Smooth muscle cell (in vitro differentiated cells): ENCODE measurements around the gene TMIGD1. TPM values are rescaled to one million over a fixed set of nuclear protein-coding genes. Genes with fewer than 3 reads are reported as not detected.

ENCODE experiments used
- DNase-seq: peaks from one replicate; lab custom pipeline; 2025; ENCODE audit not compliant: unreplicated experiment; lab: John Stamatoyannopoulos, UW
- H2AFZ ChIP-seq: fragments of 200-600 bp; sonication (generic); 2 replicates; pipeline ENCODE4 v1.6.0; 2016; ENCODE audit warnings: antibody characterized with exemption, low read depth, mild to moderate bottlenecking
- H3F3A ChIP-seq: fragments of 200-600 bp; sonication (generic); 2 replicates; pipeline ENCODE4 v1.6.0; 2017; ENCODE audit warnings: antibody characterized with exemption, low read depth
- H3K27ac ChIP-seq: fragments of 200-600 bp; sonication (generic); 2 replicates; pipeline ENCODE4 v1.5.1; 2016; ENCODE audit warnings: low read depth, mild to moderate bottlenecking
- H3K27me3 ChIP-seq: fragments of 200-600 bp; sonication (generic); 2 replicates; pipeline ENCODE4 v1.6.1; 2016; ENCODE audit warnings: low read depth, mild to moderate bottlenecking
- H3K36me3 ChIP-seq: fragments of 200-600 bp; sonication (generic); 2 replicates; pipeline ENCODE4 v1.5.1; 2016; ENCODE audit warnings: low read depth
- H3K4me1 ChIP-seq: fragments of 200-600 bp; sonication (generic); 2 replicates; pipeline ENCODE4 v1.5.1; 2016; ENCODE audit warnings: low read depth
- H3K4me2 ChIP-seq: fragments of 200-600 bp; sonication (generic); 2 replicates; pipeline ENCODE4 v1.6.0; 2016; ENCODE audit warnings: mild to moderate bottlenecking
- H3K4me3 ChIP-seq: fragments of 200-600 bp; sonication (generic); 2 replicates; pipeline ENCODE4 v1.5.1; 2016; ENCODE audit warnings: mild to moderate bottlenecking
- H3K79me2 ChIP-seq: fragments of 200-600 bp; sonication (generic); 2 replicates; pipeline ENCODE4 v1.6.0; 2016; ENCODE audit warnings: low read depth, mild to moderate bottlenecking
- H3K9ac ChIP-seq: fragments of 200-600 bp; sonication (generic); 2 replicates; pipeline ENCODE4 v1.6.0; 2016; ENCODE audit warnings: low read depth
- H3K9me3 ChIP-seq: fragments of 200-600 bp; sonication (generic); replicated peaks from 2 replicates; pipeline ENCODE4 v1.5.1; 2016; ENCODE audit warnings: low read depth
- H4K20me1 ChIP-seq: fragments of 200-600 bp; sonication (generic); 2 replicates; pipeline ENCODE4 v1.6.0; 2016; ENCODE audit warnings: low read depth
- WGBS: methylation state at CpG from one replicate; pipeline ENCODE4 v1.1.7; 2016; ENCODE audit warnings: low lambda C conversion rate; 5-methylcytosine and 5-hydroxymethylcytosine counted together
- polyA plus RNA-seq: library from polyadenylated mRNA; unstranded; fragments of >200 nt; fragmentation: Nextera tagmentation; extraction: Ambion mirVana; gene quantifications from 2 replicates; pipeline ENCODE4 v1.2.1, GENCODE V29; 2016
- total RNA-seq: library from RNA; depleted of rRNA; stranded (reverse); fragments of >200 nt; gene quantifications from 2 replicates; pipeline ENCODE4 v1.2.3, GENCODE V29; 2014
- TF ChIP-seq, protein P1 (sequence below): fragments of 200-600 bp; sonication (generic); IDR thresholded peaks from 2 replicates; pipeline ENCODE4 v1.5.1; 2017; ENCODE audit warnings: borderline replicate concordance, mild to moderate bottlenecking, antibody characterized with exemption; ENCODE audit not compliant: insufficient read depth, poor library complexity, severe bottlenecking

Gene TMIGD1
- total and polyA plus RNA-seq, 2 experiments from 2014 or later, result not detected

DNA sequence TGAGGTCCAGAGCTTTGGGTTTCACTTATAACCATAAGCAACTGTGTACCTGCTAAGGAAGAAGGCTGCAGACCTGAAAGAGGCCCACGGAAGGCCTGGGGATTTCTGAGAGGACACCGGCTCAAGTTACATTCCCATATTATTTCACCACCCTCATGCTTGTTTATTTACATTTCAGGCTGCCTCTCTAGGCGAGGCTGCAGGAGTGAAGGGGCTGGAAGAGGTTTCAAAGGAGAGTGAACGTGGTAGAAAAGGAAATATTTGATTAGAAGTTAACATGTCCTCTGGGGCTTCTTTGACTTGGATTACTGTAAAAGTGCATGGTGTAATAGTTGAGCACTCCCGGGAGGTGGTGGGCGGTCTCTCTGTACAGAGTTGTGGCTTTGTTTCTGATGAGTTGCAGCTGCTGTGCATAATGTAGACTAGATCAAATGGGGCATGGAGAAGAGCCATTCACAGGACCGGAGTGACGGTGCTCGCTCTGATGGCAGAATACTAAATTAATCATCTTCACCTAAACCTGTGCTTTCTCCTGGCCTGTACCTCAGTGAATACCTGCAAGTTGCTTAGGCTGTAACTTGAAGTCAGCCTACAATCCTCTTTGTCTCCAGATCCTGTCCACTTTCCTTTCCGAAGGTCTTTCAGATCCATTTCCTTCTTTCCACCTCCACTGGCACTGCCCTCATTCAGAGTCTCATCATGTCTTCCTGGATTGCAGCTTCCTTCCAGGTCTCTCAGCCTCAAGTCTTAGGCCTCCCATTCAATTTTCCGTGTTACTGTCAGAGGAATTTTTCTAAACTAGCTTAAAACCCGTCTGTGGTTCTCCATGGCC, 43.0 kb upstream of the TMIGD1 start:
- Histone ChIP-seq H3F3A (peaks cover 9% of the 10 kb centered on the region), H3K27ac (no peak overlapping the region), H3K9me3 (no peaks in the 10 kb centered on the region), H2AFZ (peak overlapping the region; percentile 46), H4K20me1 (peaks cover 21% of the 10 kb centered on the region), H3K36me3 (no peaks in the 10 kb centered on the region), H3K4me1 (peaks cover 33% of the 10 kb centered on the region), H3K4me2 (peak overlapping the region; percentile 42), H3K27me3 (no peaks in the 10 kb centered on the region), H3K9ac (no peak overlapping the region), H3K79me2 (peaks cover 22% of the 10 kb centered on the region), H3K4me3 (no peak overlapping the region)
- WGBS, result 34% methylated on average over 12 of the region's 12 CpGs
- TF ChIP-seq, protein P1, sequence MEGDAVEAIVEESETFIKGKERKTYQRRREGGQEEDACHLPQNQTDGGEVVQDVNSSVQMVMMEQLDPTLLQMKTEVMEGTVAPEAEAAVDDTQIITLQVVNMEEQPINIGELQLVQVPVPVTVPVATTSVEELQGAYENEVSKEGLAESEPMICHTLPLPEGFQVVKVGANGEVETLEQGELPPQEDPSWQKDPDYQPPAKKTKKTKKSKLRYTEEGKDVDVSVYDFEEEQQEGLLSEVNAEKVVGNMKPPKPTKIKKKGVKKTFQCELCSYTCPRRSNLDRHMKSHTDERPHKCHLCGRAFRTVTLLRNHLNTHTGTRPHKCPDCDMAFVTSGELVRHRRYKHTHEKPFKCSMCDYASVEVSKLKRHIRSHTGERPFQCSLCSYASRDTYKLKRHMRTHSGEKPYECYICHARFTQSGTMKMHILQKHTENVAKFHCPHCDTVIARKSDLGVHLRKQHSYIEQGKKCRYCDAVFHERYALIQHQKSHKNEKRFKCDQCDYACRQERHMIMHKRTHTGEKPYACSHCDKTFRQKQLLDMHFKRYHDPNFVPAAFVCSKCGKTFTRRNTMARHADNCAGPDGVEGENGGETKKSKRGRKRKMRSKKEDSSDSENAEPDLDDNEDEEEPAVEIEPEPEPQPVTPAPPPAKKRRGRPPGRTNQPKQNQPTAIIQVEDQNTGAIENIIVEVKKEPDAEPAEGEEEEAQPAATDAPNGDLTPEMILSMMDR, result no peak
- no peak for DNase-seq

DNA sequence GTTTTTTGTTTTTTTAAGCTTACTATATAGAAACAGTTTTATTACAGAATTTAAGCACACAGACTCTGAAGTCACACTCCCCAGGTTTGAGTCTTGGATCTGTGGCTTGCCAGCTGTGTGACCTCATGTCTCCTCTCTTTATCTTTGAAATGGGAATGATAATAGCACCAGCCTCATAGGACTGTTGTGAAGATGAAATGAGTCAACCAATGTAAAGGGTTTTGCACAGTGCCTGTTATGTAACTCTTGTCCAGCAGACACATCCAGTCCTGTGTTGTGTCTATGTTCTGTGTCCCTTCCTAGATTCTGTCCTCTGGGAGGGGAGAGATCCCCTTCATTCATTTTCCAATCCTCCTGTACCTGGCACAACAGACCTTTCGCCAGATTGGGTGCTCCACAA, 41.8 kb upstream of the TMIGD1 start:
- H3K4me1 ChIP-seq, result peaks cover 21% of the 10 kb centered on the region
- TF ChIP-seq, protein P1, result no peak
- no peak overlapping the region for H3K27ac ChIP-seq
- no peak overlapping the region for H2AFZ ChIP-seq
- 94% methylated on average over 1 of the region's 1 CpG for WGBS
- no peaks in the 10 kb centered on the region for H3K27me3 ChIP-seq
- no peak for DNase-seq
- H3K4me2 ChIP-seq, result no peak overlapping the region
- H3K79me2 ChIP-seq, result peaks cover 10% of the 10 kb centered on the region
- peaks cover 11% of the 10 kb centered on the region for H4K20me1 ChIP-seq
- no peak overlapping the region for H3K9ac ChIP-seq
- no peaks in the 10 kb centered on the region for H3K9me3 ChIP-seq
- H3K4me3 ChIP-seq, result no peak overlapping the region
- H3F3A ChIP-seq, result peaks cover 9% of the 10 kb centered on the region
- H3K36me3 ChIP-seq, result no peaks in the 10 kb centered on the region

DNA sequence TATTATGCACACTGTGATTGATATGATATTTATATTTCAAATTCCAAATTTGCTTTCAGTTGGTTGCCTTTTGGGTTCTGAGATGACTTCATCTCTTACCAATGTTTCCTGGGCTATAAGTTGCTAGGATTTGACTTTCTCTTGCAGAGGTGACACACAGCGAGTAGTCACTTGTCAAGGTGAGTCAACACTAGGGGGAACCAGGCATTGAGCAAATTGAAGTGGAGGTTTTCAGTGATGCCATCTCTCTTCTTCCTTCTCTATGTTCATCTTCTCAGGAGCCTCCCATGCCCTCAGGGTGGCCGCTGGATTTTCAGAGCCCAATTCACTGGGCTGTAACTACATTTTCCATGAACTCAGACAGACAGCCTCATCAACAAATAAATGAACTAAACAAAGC, 38.9 kb upstream of the TMIGD1 start:
- Histone ChIP-seq H4K20me1 (no peaks in the 10 kb centered on the region), H3K4me1 (peaks cover 20% of the 10 kb centered on the region), H3K79me2 (no peaks in the 10 kb centered on the region), H3F3A (peaks cover 9% of the 10 kb centered on the region), H3K4me3 (no peak overlapping the region), H3K27ac (no peak overlapping the region), H3K27me3 (no peaks in the 10 kb centered on the region), H2AFZ (no peak overlapping the region), H3K9me3 (no peaks in the 10 kb centered on the region), H3K9ac (no peak overlapping the region), H3K36me3 (no peaks in the 10 kb centered on the region), H3K4me2 (no peak overlapping the region)
- DNase-seq, result no peak
- TF ChIP-seq, protein P1, result no peak
- whole genome bisulfite sequencing, result 61% methylated on average over 2 of the region's 2 CpGs

DNA sequence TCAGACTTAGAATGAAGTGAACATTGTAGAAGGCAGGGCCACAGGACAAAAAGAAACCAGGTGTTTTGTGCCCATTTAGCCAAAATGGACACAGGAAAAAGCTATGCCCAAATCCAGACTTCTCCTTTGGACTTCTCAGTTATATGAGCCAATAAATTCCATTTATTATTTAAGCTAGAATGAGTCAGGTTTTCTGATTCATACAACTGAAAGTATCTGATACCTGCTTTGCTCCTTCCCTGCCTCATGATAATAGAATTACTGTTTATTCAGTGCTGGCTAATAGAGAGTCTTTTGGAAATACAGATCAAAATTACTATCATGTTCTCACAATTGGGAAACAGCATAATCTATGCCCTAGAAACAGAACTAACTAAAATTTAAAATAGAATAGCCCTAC, 36.1 kb upstream of the TMIGD1 start:
- no peak for DNase-seq
- Histone ChIP-seq H3K4me2 (no peak overlapping the region), H3K27ac (no peak overlapping the region), H4K20me1 (no peaks in the 10 kb centered on the region), H3K79me2 (no peaks in the 10 kb centered on the region), H3F3A (no peaks in the 10 kb centered on the region), H3K27me3 (no peaks in the 10 kb centered on the region), H3K9ac (no peak overlapping the region), H3K9me3 (no peaks in the 10 kb centered on the region), H3K36me3 (no peaks in the 10 kb centered on the region), H3K4me1 (peaks cover 8% of the 10 kb centered on the region), H3K4me3 (no peak overlapping the region), H2AFZ (no peak overlapping the region)
- TF ChIP-seq, protein P1, result no peak
